GM18511 (cell line): ENCODE results near the gene TSPEAR.
"Not testable (repeated sequence)": the region's sequence is repeated elsewhere in the genome, so short reads cannot be mapped to it uniquely, and the experiment has no call there.

Experiments used
- ATAC-seq: cut with Tn5 transposase; IDR thresholded peaks from one replicate; pipeline ENCODE4 v1.9.1; 2021; ENCODE audit warnings: mild to moderate bottlenecking, moderate library complexity; ENCODE audit not compliant: unreplicated experiment

Gene TSPEAR

GRCh38 chr21:44636209-44637017 is 75.0 kb downstream of the TSPEAR start:
- ATAC-seq = no peak

- no peak for ATAC-seq
Measured at GRCh38 chr21:44632067-44632466, 79.3 kb downstream of the TSPEAR start.

GRCh38 chr21:44630440-44630839 is 80.9 kb downstream of the TSPEAR start:
- no peak for ATAC-seq

- no peak for ATAC-seq
Measured at GRCh38 chr21:44628707-44629391, 82.5 kb downstream of the TSPEAR start.

- ATAC-seq = not testable (repeated sequence)
Measured at GRCh38 chr21:44627831-44628233, 83.5 kb downstream of the TSPEAR start.

- ATAC-seq = not testable (repeated sequence)
Measured at GRCh38 chr21:44627181-44627822, 84.1 kb downstream of the TSPEAR start.

- no peak for ATAC-seq
Measured at GRCh38 chr21:44626673-44627143, 84.7 kb downstream of the TSPEAR start, which contains the start of gene KRTAP10-9. KRTAP10-9 (plus strand) TSS chr21:44627093; CDS start chr21:44627172, 79 bp downstream.

GRCh38 chr21:44626262-44626661 is 85.1 kb downstream of the TSPEAR start:
- ATAC-seq = no peak

- no peak for ATAC-seq
Measured at GRCh38 chr21:44625756-44626155, 85.6 kb downstream of the TSPEAR start.

GRCh38 chr21:44623575-44623974 is 87.8 kb downstream of the TSPEAR start:
- ATAC-seq = no peak

GRCh38 chr21:44619886-44620285 is 91.5 kb downstream of the TSPEAR start:
- ATAC-seq = no peak

- ATAC-seq = no peak
Measured at GRCh38 chr21:44618909-44619308, 92.5 kb downstream of the TSPEAR start.

GRCh38 chr21:44618504-44618903 is 92.9 kb downstream of the TSPEAR start:
- no peak for ATAC-seq

- no peak for ATAC-seq
Measured at GRCh38 chr21:44617071-44617501, 94.3 kb downstream of the TSPEAR start.

GRCh38 chr21:44616591-44616926 is 94.8 kb downstream of the TSPEAR start:
- ATAC-seq = no peak

GRCh38 chr21:44615911-44616590 is 95.3 kb downstream of the TSPEAR start:
- ATAC-seq = no peak

GRCh38 chr21:44615466-44615865 is 95.9 kb downstream of the TSPEAR start:
- ATAC-seq = no peak

GRCh38 chr21:44614961-44615391 is 96.4 kb downstream of the TSPEAR start:
- ATAC-seq = no peak

GRCh38 chr21:44614161-44614631 is 97.2 kb downstream of the TSPEAR start:
- ATAC-seq = no peak

- ATAC-seq = no peak
Measured at GRCh38 chr21:44613386-44614155, 97.8 kb downstream of the TSPEAR start.
